ENCODE data around the gene SLC6A4.
"Not testable (repeated sequence)": the region's sequence is repeated elsewhere in the genome, so short reads cannot be mapped to it uniquely, and the experiment has no call there.

SLC6A4 gene

GRCh38 chr17:30218799-30219198 lies 16.7 kb downstream of the SLC6A4 start:
- DNase-seq: no peak

GRCh38 chr17:30217746-30218245 lies 17.7 kb downstream of the SLC6A4 start:
- no peak for DNase-seq

GRCh38 chr17:30217054-30217453 lies 18.4 kb downstream of the SLC6A4 start:
- no peak for DNase-seq

- no peak for DNase-seq
Observed at GRCh38 chr17:30212750-30213149, 22.7 kb downstream of the SLC6A4 start.

GRCh38 chr17:30211371-30211770 lies 24.1 kb downstream of the SLC6A4 start:
- no peak for DNase-seq

- no peak for DNase-seq
Observed at GRCh38 chr17:30210901-30211300, 24.6 kb downstream of the SLC6A4 start.

GRCh38 chr17:30210366-30210765 lies 25.1 kb downstream of the SLC6A4 start:
- no peak for DNase-seq

GRCh38 chr17:30209930-30210329 lies 25.6 kb downstream of the SLC6A4 start:
- no peak for DNase-seq

GRCh38 chr17:30208214-30208613 lies 27.3 kb downstream of the SLC6A4 start:
- DNase-seq: no peak

GRCh38 chr17:30207655-30208054 lies 27.8 kb downstream of the SLC6A4 start:
- no peak for DNase-seq

- no peak for DNase-seq
Observed at GRCh38 chr17:30203471-30203981, 32.0 kb downstream of the SLC6A4 start.

GRCh38 chr17:30200656-30201055 lies 34.8 kb downstream of the SLC6A4 start:
- not testable (repeated sequence) for DNase-seq

GRCh38 chr17:30200106-30200505 lies 35.4 kb downstream of the SLC6A4 start:
- DNase-seq: no peak

GRCh38 chr17:30199600-30199999 lies 35.9 kb downstream of the SLC6A4 start:
- DNase-seq: no peak

GRCh38 chr17:30197416-30197815 lies 38.1 kb downstream of the SLC6A4 start:
- DNase-seq: no peak

- DNase-seq: no peak
Observed at GRCh38 chr17:30196504-30196903, 39.0 kb downstream of the SLC6A4 start.

- no peak for DNase-seq
Observed at GRCh38 chr17:30191072-30191471, 44.4 kb downstream of the SLC6A4 start.

GRCh38 chr17:30188211-30188939 lies 47.1 kb downstream of the SLC6A4 start:
- no peak for DNase-seq

GRCh38 chr17:30187573-30187972 lies 47.9 kb downstream of the SLC6A4 start:
- no peak for DNase-seq

- no peak for DNase-seq
Observed at GRCh38 chr17:30186761-30187160, 48.7 kb downstream of the SLC6A4 start.

GRCh38 chr17:30176855-30177254 lies 58.6 kb downstream of the SLC6A4 start:
- no peak for DNase-seq

GRCh38 chr17:30174556-30174955 lies 60.9 kb downstream of the SLC6A4 start:
- DNase-seq: no peak

GRCh38 chr17:30173649-30174048 lies 61.8 kb downstream of the SLC6A4 start:
- DNase-seq: no peak

GRCh38 chr17:30172560-30172959 lies 62.9 kb downstream of the SLC6A4 start:
- DNase-seq: no peak
